ENCODE measurements around the gene CT45A9.

DNA sequence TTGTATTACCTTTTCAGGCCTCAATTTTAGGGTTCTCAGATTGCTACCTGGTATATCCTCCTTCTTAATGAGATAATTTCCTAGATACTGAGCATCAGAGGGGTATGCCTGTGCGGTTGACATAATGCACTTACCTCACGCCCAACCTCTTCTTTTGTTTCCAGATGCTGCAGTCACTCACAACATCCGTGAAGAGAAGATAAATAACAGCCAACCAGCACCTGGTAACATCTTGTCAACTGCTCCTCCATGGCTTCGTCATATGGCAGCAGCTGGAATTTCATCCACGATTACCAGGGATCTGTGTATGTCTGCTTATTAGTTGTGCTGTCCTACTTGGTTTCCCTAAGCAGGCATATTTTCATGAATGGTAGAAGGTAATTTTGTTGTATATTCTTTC, 38.6 kb upstream of the CT45A9 start:
- TF ChIP-seq POLR2AphosphoS5 (IDR thresholded peaks at IDR 0.05; ENCODE audit: insufficient read depth, low read depth, low read length) (no peak), POLR2A (IDR thresholded peaks at IDR 0.05; ENCODE audit: low read depth, low read length) (no peak), EZH2 (IDR thresholded peaks at IDR 0.05; ENCODE audit: borderline replicate concordance, low read depth, low read length, severe bottlenecking) (no peak), MYC (IDR thresholded peaks at IDR 0.05; ENCODE audit: low read depth, low read length) (no peak), FOS (IDR thresholded peaks at IDR 0.05; ENCODE audit: borderline replicate concordance, insufficient read depth, low read length) (no peak)
- TF ChIP-seq, protein P1, sequence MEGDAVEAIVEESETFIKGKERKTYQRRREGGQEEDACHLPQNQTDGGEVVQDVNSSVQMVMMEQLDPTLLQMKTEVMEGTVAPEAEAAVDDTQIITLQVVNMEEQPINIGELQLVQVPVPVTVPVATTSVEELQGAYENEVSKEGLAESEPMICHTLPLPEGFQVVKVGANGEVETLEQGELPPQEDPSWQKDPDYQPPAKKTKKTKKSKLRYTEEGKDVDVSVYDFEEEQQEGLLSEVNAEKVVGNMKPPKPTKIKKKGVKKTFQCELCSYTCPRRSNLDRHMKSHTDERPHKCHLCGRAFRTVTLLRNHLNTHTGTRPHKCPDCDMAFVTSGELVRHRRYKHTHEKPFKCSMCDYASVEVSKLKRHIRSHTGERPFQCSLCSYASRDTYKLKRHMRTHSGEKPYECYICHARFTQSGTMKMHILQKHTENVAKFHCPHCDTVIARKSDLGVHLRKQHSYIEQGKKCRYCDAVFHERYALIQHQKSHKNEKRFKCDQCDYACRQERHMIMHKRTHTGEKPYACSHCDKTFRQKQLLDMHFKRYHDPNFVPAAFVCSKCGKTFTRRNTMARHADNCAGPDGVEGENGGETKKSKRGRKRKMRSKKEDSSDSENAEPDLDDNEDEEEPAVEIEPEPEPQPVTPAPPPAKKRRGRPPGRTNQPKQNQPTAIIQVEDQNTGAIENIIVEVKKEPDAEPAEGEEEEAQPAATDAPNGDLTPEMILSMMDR (IDR thresholded peaks at IDR 0.05; ENCODE audit: extremely low read depth in 1 of 2, insufficient read depth in 1 of 2, low read depth in 1 of 2, low read length in 2 of 2), result no peak
